NB4 (cell line): ENCODE results near the gene LGSN.

ENCODE experiments used
- CTCF ChIP-seq: IDR thresholded peaks from one replicate; pipeline ENCODE4 v1.5.1; 2012; ENCODE audit warnings: low read depth, low read length
- MAX ChIP-seq: IDR thresholded peaks from 2 replicates; pipeline ENCODE4 v1.6.1; 2011; ENCODE audit warnings: low read depth, low read length
- MYC ChIP-seq: IDR thresholded peaks from 2 replicates; pipeline ENCODE4 v1.6.1; 2011; ENCODE audit warnings: low read depth, low read length
- POLR2A ChIP-seq: IDR thresholded peaks from 2 replicates; pipeline ENCODE4 v1.6.1; 2011; ENCODE audit warnings: mild to moderate bottlenecking; ENCODE audit not compliant: insufficient read length; ENCODE audit errors: extremely low read depth

- no peak for TF ChIP-seq CTCF
- TF ChIP-seq POLR2A = no peak
- TF ChIP-seq MAX = no peak
- no peak for TF ChIP-seq MYC
Measured at GRCh38 chr6:63303476-63303875, 16.3 kb downstream of the LGSN start.
